ENCODE results near the gene GAA. TPM values are rescaled to one million over a fixed set of nuclear protein-coding genes. Genes with fewer than 3 reads are reported as not detected.

GAA gene
- total and polyA plus RNA-seq, 2 of the 4 experiments (the other 2 are of a cell fraction), result 2.2 to 14.8 TPM

GRCh38 chr17:80138856-80139426, 37.6 kb downstream of the GAA start:
- no peak overlapping the region for H4K5ac ChIP-seq (ENCODE audit: low read depth, low read length)
- H2BK120ac ChIP-seq (ENCODE audit: low read depth, low read length), result no peak overlapping the region
- TF ChIP-seq MAZ (IDR thresholded peaks at IDR 0.05; ENCODE audit: borderline replicate concordance, low read depth, low read length) (no peak), MXI1 (IDR thresholded peaks at IDR 0.05; ENCODE audit: borderline replicate concordance, low read depth, low read length) (no peak), RAD21 (IDR thresholded peaks at IDR 0.05; ENCODE audit: low read length) (no peak), MAFK (IDR thresholded peaks at IDR 0.05; ENCODE audit: low read depth, low read length) (no peak), SMC3 (IDR thresholded peaks at IDR 0.05; ENCODE audit: low read depth, low read length) (no peak), FOS (IDR thresholded peaks at IDR 0.05; ENCODE audit: low read depth, low read length) (no peak), USF2 (IDR thresholded peaks at IDR 0.05; ENCODE audit: low read depth, low read length) (no peak), RCOR1 (IDR thresholded peaks at IDR 0.05; ENCODE audit: insufficient replicate concordance, low read length) (no peak), CHD1 (IDR thresholded peaks at IDR 0.05; ENCODE audit: low read depth, low read length) (no peak), BHLHE40 (IDR thresholded peaks at IDR 0.05; ENCODE audit: low read depth, low read length) (no peak), ELK1 (IDR thresholded peaks at IDR 0.05; ENCODE audit: borderline replicate concordance, low read depth, low read length) (no peak), RFX5 (IDR thresholded peaks at IDR 0.05; ENCODE audit: low read depth, low read length) (no peak), NFE2L2 (IDR thresholded peaks at IDR 0.05; ENCODE audit: low read depth, low read length) (no peak), CEBPB (IDR thresholded peaks at IDR 0.05; ENCODE audit: low read depth, low read length) (no peak), CTCF (conservative IDR thresholded peaks at IDR 0.05; ENCODE audit: low read depth, low read length) (no peak), POLR2A (IDR thresholded peaks at IDR 0.05; ENCODE audit: low read depth, low read length) (no peak)
- no peak overlapping the region for H2BK5ac ChIP-seq (ENCODE audit: low read depth, low read length, poor library complexity, severe bottlenecking)
- intact Hi-C loops (cut with micrococcal nuclease) (no loop called here), in situ Hi-C loops (cut with MboI; ENCODE audit: low sequenced_read_pairs) (no loop called here), dilution Hi-C loops (cut with HindIII; ENCODE audit: low sequenced_read_pairs, unreplicated experiment) (no loop called here)
- H2BK20ac ChIP-seq (ENCODE audit: low read depth, low read length), result no peak overlapping the region
- no peak overlapping the region for H2AK5ac ChIP-seq (ENCODE audit: low read depth, low read length)
- H3K9me1 ChIP-seq (ENCODE audit: insufficient read depth, low read length), result no peaks in the 10 kb centered on the region
- ChIA-PET POLR2A (ENCODE audit: unreplicated experiment) (no interaction called here), CTCF (no interaction called here)
- H4K91ac ChIP-seq (ENCODE audit: insufficient read depth, low read depth, low read length), result no peak overlapping the region
- 82% methylated on average over 5 of the region's 18 CpGs; no CpG with 5 or more reads in 1 of the 2 experiments for WGBS, 2 experiments (ENCODE audit: extremely low coverage in 2 of 2, insufficient read length in 1 of 2)
- H3K4me1 ChIP-seq (ENCODE audit: control insufficient read depth, insufficient read depth, low read length), result no peaks in the 10 kb centered on the region
- no peak overlapping the region for H3K23ac ChIP-seq (ENCODE audit: low read depth, low read length)
- H3K56ac ChIP-seq (ENCODE audit: extremely low read depth, insufficient read depth, low read length), result no peak overlapping the region
- no peak overlapping the region for H3K4me2 ChIP-seq (ENCODE audit: low read depth, low read length)
- H4K8ac ChIP-seq (ENCODE audit: low read depth in 2 of 2, low read length in 2 of 2), result no peak overlapping the region
- H3K14ac ChIP-seq (replicated peaks; ENCODE audit: low read depth, low read length), result no peak overlapping the region
- no peak overlapping the region for H2AFZ ChIP-seq (replicated peaks; ENCODE audit: low read length, poor library complexity)
- no peaks in the 10 kb centered on the region for H3K27me3 ChIP-seq (ENCODE audit: control insufficient read depth, insufficient read depth, low read length)
- H3K18ac ChIP-seq (ENCODE audit: low read depth, low read length), result no peak overlapping the region
- no peak overlapping the region for H3K4ac ChIP-seq (ENCODE audit: low read depth, low read length)
- no peak overlapping the region for H2AK9ac ChIP-seq (replicated peaks; ENCODE audit: low read depth, low read length, poor library complexity)
- H3K9ac ChIP-seq (ENCODE audit: low read depth, low read length), result no peak overlapping the region
- ATAC-seq (ENCODE audit: low read depth) (no peak), DNase-seq (no peak)
- no peaks in the 10 kb centered on the region for H3K9me3 ChIP-seq (ENCODE audit: control insufficient read depth, insufficient read depth, low read length)
- peaks cover 6% of the 10 kb centered on the region for H4K20me1 ChIP-seq (ENCODE audit: insufficient read depth, low read length)
- H3K27ac ChIP-seq (ENCODE audit: insufficient read depth, low read length), result no peak overlapping the region
- no TSS peak for BruUV-seq (replicated peaks)
- H2BK15ac ChIP-seq (ENCODE audit: low read depth, low read length), result no peak overlapping the region
- H3K36me3 ChIP-seq (ENCODE audit: control insufficient read depth, insufficient read depth, low read length), result peaks cover 78% of the 10 kb centered on the region
- H3K79me1 ChIP-seq (ENCODE audit: low read depth in 1 of 2, low read length in 2 of 2), result peaks cover 13 to 38% of the 10 kb centered on the region in 2 experiments
- no peak overlapping the region for H3K4me3 ChIP-seq (ENCODE audit: insufficient read depth, low read depth, low read length)
